Measurements from ENCODE around the gene OLIG1.

- no peak for TF ChIP-seq CTCF (conservative IDR thresholded peaks at IDR 0.05; ENCODE audit: low read length)
- TF ChIP-seq EZH2phosphoT487 (IDR thresholded peaks at IDR 0.05; ENCODE audit: borderline replicate concordance) = no peak
Observed at GRCh38 chr21:33033094-33033951, 36.6 kb upstream of the OLIG1 start.

All from Loucy (cell line).